Stimulated activated CD8-positive, alpha-beta memory T cell treated with anti-CD3 and anti-CD28 coated beads, Interleukin-4, amount 100 ng/mL, for 1 hour (primary cell): ENCODE measurements around the gene KRT78.

Source experiments
- DNase-seq, 2 donors: peaks; one replicate each; pipeline ENCODE4 v3.0.0-alpha.2; 2020; ENCODE audit warnings: low read depth in 2 of 2, low spot score in 1 of 2

Gene KRT78

GRCh38 chr12:52813885-52814709 lies 34.7 kb downstream of the KRT78 start, which contains the start of gene KRT4:
TSS of gene KRT4 (minus strand) at chr12:52814116. CDS start at chr12:52814058, 58 bp downstream.
- no peak for DNase-seq

- DNase-seq: no peak
These were observed 35.5 kb downstream of the KRT78 start for GRCh38 chr12:52813203-52813819.

DNA sequence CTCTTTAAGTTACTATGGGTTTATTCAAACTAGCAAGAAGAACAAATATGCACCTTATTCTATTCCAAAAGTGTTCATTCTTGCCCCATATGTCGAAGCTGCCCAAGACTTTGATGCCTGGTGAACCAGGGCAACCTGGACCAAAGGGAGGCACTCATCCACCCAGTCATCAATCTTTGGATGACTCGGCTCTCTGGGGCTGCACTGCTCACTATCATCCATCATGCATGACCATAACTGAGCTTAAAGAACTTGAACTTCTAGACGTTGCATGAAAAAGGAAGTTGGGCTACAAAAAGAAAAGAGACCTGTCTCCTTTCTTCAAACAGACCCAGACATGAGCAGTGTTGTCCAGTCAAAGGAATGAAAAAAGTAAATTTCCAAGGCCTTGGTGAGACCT lies 36.0 kb downstream of the KRT78 start:
- DNase-seq: no peak

- no peak for DNase-seq
These were observed 36.8 kb downstream of the KRT78 start for GRCh38 chr12:52812073-52812400.

GRCh38 chr12:52811191-52812072 lies 37.4 kb downstream of the KRT78 start:
- no peak for DNase-seq

DNA sequence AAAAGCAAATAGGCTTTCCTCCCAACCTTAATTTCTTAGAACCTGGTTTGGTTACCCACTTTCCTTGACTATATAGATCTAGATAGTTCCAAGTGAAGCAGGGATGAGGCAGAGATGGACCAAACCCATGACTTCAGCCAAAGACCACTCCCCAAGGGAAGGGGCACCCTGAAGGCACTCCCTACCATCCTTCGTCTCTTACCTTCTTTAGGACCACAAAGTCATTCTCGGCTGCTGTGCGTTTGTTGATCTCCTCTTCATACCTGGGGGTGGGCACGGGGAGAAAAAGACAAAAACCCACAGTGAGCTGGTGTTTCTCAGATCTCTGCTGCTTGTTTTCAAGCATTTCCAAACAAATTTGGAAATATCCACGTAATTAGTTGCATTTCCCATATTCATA lies 38.2 kb downstream of the KRT78 start:
- DNase-seq: no peak

GRCh38 chr12:52809166-52809565 lies 39.6 kb downstream of the KRT78 start:
- no peak for DNase-seq

DNA sequence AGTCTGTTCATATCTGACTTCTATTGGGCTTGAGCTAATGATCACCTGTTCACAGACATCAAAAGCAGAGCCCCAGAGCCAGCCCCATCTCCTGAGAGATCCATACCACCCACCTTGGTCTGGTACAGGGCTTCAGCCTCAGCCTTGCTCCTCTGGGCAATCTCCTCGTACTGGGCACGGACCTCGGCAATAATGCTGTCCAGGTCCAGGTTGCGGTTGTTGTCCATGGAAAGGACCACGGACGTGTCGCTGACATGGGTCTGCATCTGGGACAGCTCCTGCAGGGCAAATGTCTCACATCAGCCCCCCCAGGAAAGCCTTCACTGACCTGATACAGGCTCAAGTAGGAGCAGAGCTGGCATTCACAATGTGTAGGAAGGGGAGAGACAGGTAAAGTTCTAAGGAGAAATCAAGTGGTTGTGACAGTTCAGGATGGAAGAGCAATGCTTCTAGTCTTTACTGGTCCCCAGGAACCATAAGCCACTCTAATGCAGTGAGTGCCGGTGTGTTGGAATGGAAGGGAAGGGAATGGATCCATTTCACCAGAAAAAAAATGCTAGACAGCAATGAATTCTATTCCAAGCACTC lies 40.1 kb downstream of the KRT78 start:
- DNase-seq: no peak

DNA sequence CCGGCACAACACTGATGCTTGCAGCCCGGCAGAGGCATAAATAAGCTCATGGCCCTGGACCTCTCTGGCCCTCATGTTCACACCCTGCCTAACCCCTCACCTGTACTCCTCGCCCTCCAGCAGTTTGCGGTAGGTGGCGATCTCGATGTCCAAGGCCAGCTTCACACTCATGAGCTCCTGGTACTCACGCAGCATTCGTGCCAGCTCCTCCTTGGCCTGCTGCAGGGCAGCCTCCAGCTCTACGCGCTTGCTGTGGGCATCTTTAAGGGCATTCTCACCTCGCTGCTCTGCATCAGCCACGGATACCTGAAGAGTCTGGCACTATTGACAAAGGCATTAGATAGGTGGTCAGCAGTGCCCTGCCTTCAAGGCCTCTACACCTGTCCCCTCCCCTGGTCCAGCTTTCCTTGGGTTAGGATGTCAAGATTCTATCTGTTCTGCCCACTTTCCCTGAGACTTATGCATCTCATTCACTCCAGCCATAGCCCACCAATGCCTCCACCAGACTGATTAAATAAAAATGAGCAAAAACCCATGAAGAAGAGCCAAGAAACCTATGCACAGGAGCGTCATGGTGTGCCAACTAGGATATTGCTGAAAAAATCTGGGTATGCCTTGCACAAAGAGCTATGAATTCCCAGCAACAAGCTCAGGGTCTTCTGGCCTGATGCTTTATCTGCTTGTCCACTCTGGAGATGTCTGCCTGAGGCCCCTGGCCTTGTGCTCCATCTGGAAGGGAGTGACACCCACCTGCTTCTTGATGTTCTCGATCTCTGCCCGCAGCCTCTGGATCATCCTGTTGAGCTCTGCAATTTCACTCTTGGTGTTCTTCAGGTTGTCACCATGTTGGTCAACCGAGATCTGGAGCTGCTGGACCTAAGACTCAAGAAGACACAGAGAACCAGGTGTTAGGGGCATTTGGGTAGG lies 41.0 kb downstream of the KRT78 start:
- DNase-seq: no peak

DNA sequence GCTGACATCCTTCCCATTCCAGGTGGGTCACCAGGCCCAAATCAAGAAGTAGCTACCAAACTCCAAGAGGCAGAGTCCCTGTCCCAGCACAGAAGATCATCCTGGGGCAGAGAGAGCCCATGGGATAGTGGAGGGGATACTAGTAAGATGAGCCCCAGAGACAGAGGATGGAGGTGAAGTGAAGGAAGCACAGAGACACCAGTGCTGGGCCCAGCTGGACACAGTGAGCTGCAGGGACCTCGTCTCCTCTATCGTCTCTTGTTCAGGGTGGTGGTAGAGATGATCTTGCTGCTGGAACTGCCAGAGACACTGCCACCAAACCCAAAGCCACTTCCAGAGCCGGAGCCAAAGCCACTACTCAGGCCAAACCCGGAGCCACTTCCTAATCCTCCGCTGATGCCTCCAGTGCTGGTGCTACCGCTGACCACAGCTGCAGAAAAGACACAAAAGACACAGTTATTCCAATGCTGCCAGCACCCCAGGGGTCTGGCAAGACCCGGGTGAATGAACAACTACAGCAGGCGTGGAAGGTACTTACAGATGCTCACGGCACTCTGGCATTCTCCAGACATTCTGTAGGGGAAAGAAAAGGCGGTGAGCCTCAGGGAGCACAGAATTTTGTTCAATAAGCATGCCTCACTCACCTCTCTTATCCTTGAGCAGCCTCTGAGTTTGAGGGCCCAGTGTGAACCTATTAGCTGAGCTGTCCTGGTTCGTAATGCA lies 41.8 kb downstream of the KRT78 start:
- no peak for DNase-seq

DNA sequence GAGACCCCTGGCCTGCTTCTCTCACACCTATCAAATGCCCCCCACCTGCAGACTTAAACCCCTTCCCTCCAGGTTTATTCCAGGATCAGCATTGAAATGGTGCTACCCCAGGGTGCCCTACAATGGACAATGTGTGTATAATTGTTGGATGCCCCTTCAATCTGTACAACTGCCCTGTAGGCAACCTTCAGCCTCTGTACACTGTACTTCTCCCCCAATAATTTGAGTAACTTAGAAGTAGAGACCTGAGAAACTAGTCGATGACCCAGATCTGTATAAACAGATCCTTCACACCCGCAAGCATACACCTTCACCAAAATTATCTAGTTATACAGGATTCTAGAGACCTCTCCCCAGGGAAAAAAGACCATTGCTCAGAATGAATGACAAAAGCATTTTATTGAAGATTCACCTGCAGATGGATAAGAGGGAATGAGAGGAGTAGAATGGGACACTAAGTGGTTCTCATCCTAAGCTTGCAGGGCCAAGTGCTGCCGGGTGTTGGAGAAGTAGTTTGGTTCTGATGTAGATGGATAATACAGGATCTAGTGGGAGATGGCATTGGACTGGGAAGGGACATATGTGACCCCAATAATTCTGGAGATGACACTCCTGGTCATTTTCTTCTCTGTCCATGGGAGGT lies 42.5 kb downstream of the KRT78 start:
- no peak for DNase-seq

DNA sequence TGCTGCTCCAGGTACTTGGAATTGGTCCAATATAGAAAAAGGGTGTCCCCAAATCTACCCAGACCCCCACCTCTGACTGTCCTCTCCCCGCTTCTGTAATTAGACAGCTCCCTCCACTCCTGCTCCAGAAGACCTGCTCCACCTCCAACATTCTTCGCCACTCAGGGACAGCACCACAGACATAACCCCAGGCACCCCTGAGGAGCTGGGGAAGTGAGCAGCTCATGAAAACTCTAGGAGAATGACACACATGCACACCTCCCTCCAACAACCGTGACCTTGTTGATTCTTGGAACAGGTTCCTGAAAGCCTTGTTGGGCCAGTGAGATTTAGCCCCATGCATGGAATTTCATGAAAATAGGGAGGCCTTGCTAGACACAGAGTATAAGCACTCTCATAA lies 43.1 kb downstream of the KRT78 start:
- no peak for DNase-seq

- no peak for DNase-seq
These were observed 43.8 kb downstream of the KRT78 start for GRCh38 chr12:52805000-52805399.

GRCh38 chr12:52802442-52802841 lies 46.4 kb downstream of the KRT78 start:
- DNase-seq: no peak

DNA sequence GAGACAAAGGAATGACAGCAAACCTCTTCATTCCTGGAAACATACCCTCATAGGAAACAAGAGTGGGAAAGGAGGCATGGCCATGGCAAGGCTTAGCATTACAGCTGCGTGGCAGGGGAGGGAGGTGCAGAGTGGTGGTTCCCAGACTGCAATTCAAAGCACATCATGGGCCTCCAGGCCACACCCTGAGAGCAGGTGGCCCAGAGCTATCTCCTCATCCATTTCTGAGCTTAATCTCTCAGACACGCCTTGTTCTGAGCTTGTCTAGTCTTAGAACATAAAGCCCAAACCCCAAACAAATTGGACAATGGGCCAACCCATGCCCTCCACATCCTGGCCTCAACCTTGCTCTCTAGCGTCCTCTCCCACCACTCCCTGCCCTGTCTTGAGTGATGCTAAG lies 47.0 kb downstream of the KRT78 start:
- DNase-seq: no peak

GRCh38 chr12:52800259-52800917 lies 48.4 kb downstream of the KRT78 start:
- no peak for DNase-seq

DNA sequence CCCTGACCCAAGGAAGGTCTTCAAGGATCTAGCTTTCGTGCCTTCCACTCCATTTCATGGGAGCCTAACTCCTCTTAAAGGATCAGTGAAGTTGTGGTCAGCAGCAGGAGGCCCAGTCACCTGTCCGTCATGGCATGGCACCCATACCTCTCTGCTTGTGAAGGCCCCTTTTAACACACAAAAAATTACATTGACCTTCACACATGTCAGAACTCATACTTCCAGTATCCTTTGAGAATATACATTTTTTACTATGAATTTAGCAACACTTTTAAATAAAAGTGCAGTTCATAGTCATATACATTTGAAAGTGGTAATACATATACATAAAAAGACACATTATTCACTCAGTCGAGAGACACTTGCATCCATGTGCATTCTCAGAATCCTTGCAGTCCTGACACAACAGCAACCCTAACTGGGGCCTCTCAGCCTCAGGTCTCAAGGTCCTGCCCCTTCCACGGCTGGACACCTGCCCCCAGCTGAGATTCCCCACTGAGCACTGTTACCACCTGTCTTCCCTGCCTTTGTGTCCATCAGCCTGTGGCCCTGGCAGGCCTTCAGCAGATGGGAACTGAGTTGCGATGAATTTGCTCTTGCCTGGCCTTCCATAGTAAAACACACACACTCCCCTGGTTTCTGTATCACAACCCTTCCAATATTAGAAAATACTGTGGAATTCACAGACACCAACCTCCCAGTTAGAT lies 49.1 kb downstream of the KRT78 start:
- no peak for DNase-seq
